Suprapubic skin (tissue), 3 donors: ENCODE results near the gene COPS2.

Experiments used
- CTCF ChIP-seq, 2 donors: fragments of 200-600 bp in 1 of 2; fragments of 450-650 bp in 1 of 2; sonication (generic) in 1 of 2; IDR thresholded peaks; one replicate each; pipeline ENCODE4 v1.5.1; 2016 to 2019; ENCODE audit warnings: antibody characterized with exemption in 2 of 2, mild to moderate bottlenecking in 1 of 2, moderate library complexity in 1 of 2
- EP300 ChIP-seq: sonication (generic); formaldehyde crosslinking; IDR thresholded peaks from one replicate; pipeline ENCODE4 v1.6.1; 2017; ENCODE audit warnings: antibody characterized with exemption
- POLR2A ChIP-seq, 2 donors: fragments of 450-650 bp; IDR thresholded peaks; one replicate each; pipeline ENCODE4 v1.6.1; 2017; ENCODE audit warnings: antibody characterized with exemption in 2 of 2, mild to moderate bottlenecking in 2 of 2, moderate library complexity in 2 of 2

- TF ChIP-seq CTCF (IDR thresholded peaks at IDR 0.05) (no peak), POLR2A (IDR thresholded peaks at IDR 0.05) (no peak), EP300 (no peak)
These were observed 34.2 kb upstream of the COPS2 start for GRCh38 chr15:49189631-49190030.
